Ishikawa (cell line): ENCODE data around the gene PTH2R.

ENCODE experiments used
- CEBPB ChIP-seq: IDR thresholded peaks from 2 replicates; pipeline ENCODE4 v1.6.1; 2012
- CREB1 ChIP-seq: IDR thresholded peaks from 2 replicates; pipeline ENCODE4 v1.6.1; 2012; ENCODE audit warnings: low read depth
- EGR1 ChIP-seq: IDR thresholded peaks from 2 replicates; pipeline ENCODE4 v1.6.1; 2012
- EP300 ChIP-seq: IDR thresholded peaks from 2 replicates; pipeline ENCODE4 v1.6.1; 2012; ENCODE audit warnings: borderline replicate concordance
- FOXM1 ChIP-seq: IDR thresholded peaks from 2 replicates; pipeline ENCODE4 v1.6.1; 2012; ENCODE audit warnings: low read depth, borderline replicate concordance
- MAX ChIP-seq: IDR thresholded peaks from 2 replicates; pipeline ENCODE4 v1.6.1; 2012
- NFIC ChIP-seq: IDR thresholded peaks from 2 replicates; pipeline ENCODE4 v1.6.1; 2012
- RAD21 ChIP-seq: IDR thresholded peaks from 2 replicates; pipeline ENCODE4 v1.6.1; 2012; ENCODE audit warnings: low read depth
- REST ChIP-seq: IDR thresholded peaks from 2 replicates; pipeline ENCODE4 v1.6.1; 2012; ENCODE audit warnings: low read depth, mild to moderate bottlenecking
- TAF1 ChIP-seq: IDR thresholded peaks from 2 replicates; pipeline ENCODE4 v1.6.1; 2012; ENCODE audit warnings: low read depth, mild to moderate bottlenecking
- TCF12 ChIP-seq: IDR thresholded peaks from 2 replicates; pipeline ENCODE4 v1.6.1; 2012; ENCODE audit warnings: low read depth
- TEAD4 ChIP-seq: IDR thresholded peaks from 2 replicates; pipeline ENCODE4 v1.6.1; 2012
- USF1 ChIP-seq: IDR thresholded peaks from 2 replicates; pipeline ENCODE4 v1.6.1; 2012
- YY1 ChIP-seq: IDR thresholded peaks from 2 replicates; pipeline ENCODE4 v1.6.1; 2012; ENCODE audit warnings: low read depth
- ZBTB7A ChIP-seq: IDR thresholded peaks from 2 replicates; pipeline ENCODE4 v1.6.1; 2012; ENCODE audit warnings: low read depth

PTH2R gene

GRCh38 chr2:208370881-208371633 lies 35.5 kb upstream of the PTH2R start:
- TF ChIP-seq MAX (no peak), CEBPB (no peak), REST (no peak), TEAD4 (no peak), EGR1 (no peak), USF1 (no peak), TCF12 (no peak), TAF1 (no peak), FOXM1 (no peak), ZBTB7A (no peak), CREB1 (no peak), NFIC (no peak), RAD21 (no peak), EP300 (no peak), YY1 (no peak)

GRCh38 chr2:208371634-208371935 lies 35.0 kb upstream of the PTH2R start:
- TF ChIP-seq ZBTB7A (no peak), NFIC (no peak), CREB1 (no peak), EGR1 (no peak), TAF1 (no peak), YY1 (no peak), MAX (no peak), RAD21 (no peak), TCF12 (no peak), USF1 (no peak), CEBPB (no peak), EP300 (no peak), TEAD4 (no peak), REST (no peak), FOXM1 (no peak)

- TF ChIP-seq RAD21 (peak; percentile 64), EP300 (no peak)
Observed at GRCh38 chr2:208373460-208374089, 33.0 kb upstream of the PTH2R start.

GRCh38 chr2:208375491-208376068 lies 31.0 kb upstream of the PTH2R start:
- TF ChIP-seq USF1 (no peak), EP300 (no peak), CEBPB (no peak), TCF12 (no peak), NFIC (no peak), FOXM1 (no peak), TEAD4 (no peak), REST (no peak), CREB1 (no peak), RAD21 (no peak), ZBTB7A (no peak), EGR1 (no peak), TAF1 (no peak), YY1 (no peak), MAX (no peak)
